Nasal cavity respiratory epithelium epithelial cell of viscerocranial mucosa (primary cell): Measurements from ENCODE around the gene HMGB3. TPM values are rescaled to one million over a fixed set of nuclear protein-coding genes. Genes with fewer than 3 reads are reported as not detected.

Source experiments
- total RNA-seq: library from RNA; depleted of rRNA; stranded (reverse); fragments of >200 nt; gene quantifications from 2 replicates; pipeline ENCODE4 v1.2.3, GENCODE V29; 2014

The HMGB3 gene
- 22.9 and 29.0 TPM in 2 replicates for total RNA-seq

DNA sequence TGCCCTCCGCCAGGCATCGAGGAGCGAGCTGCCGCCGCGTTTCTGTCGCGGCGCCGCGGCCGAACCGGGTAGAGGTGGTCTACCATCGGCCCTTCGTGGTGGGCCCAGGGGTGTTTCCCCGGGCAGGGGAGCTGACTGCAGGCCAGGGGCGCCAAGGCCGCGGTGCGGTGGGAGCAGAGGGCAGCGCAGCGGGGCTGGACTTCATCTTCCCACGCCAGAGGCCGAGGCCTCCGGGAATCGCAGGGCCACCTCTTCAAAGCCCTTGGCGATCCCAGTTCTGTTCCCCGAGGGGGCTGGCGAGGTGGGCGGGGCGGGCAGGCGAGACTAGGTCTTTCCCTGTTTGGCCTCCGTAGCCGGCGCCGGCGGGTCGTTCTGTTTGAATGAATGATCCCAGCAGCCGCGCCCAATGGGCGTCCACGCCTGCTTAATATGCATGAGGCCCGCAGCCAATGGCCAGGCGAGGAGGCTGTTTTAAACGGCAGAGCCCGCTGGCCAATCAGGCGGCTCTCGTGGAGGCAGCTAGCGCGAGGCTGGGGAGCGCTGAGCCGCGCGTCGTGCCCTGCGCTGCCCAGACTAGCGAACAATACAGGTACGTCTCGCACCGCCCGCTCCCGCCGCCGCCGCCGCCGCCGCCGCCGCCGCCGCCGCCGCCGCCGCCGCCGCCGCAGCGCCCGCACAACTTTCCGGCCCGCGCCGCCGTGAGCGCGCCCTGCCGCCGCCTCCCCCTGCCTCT is at the start of gene HMGB3:
Gene HMGB3 (plus strand): TSS at position 548 of the 733 bp plus-strand sequence. CDS start 2,265 bp downstream, outside the sequence.

Other genes with a start within 250 kb of the HMGB3 start
- gene CD99L2, start 84.7 kb upstream of the HMGB3 start, total RNA-seq, result 6.2 and 15.2 TPM in 2 replicates
- gene GPR50, start 193.2 kb downstream of the HMGB3 start, total RNA-seq, result not detected in 2 replicates